ENCODE data around the gene ARSK. TPM values are rescaled to one million over a fixed set of nuclear protein-coding genes. Genes with fewer than 3 reads are reported as not detected.

Gene ARSK
- total and polyA plus RNA-seq, 2 of the 13 experiments (the other 11 are each of a cell fraction or from before 2014, with no cell fraction given): 7.9 TPM

GRCh38 chr5:95644351-95645042 lies 89.6 kb downstream of the ARSK start (continued):
- TF ChIP-seq ARID4A (CRISPR knock-in tag; IDR thresholded peaks at IDR 0.05; ENCODE audit: borderline replicate concordance): no peak
- TF ChIP-seq ATF3 (CRISPR knock-in tag; IDR thresholded peaks at IDR 0.05): no peak
- TF ChIP-seq ZNF317 (CRISPR knock-in tag; IDR thresholded peaks at IDR 0.05): no peak
- no peak for TF ChIP-seq TBP (CRISPR knock-in tag; IDR thresholded peaks at IDR 0.05)
- no peak for TF ChIP-seq ZSCAN25 (CRISPR knock-in tag; IDR thresholded peaks at IDR 0.05)
- no peak for TF ChIP-seq TAF15 (IDR thresholded peaks at IDR 0.05; ENCODE audit: low read depth, low read length, poor library complexity, severe bottlenecking)
- TF ChIP-seq HDAC6 (IDR thresholded peaks at IDR 0.05; ENCODE audit: low read depth, low read length): no peak
- no peak for TF ChIP-seq ASH2L (IDR thresholded peaks at IDR 0.05; ENCODE audit: insufficient read length, low read depth, low read length)
- TF ChIP-seq ZNF710 (CRISPR knock-in tag; IDR thresholded peaks at IDR 0.05; ENCODE audit: borderline replicate concordance): peak; percentile 94
- TF ChIP-seq ZBTB20 (CRISPR knock-in tag; IDR thresholded peaks at IDR 0.05; ENCODE audit: borderline replicate concordance, low read depth): no peak
- TF ChIP-seq STAG1 (CRISPR knock-in tag; IDR thresholded peaks at IDR 0.05): peak; percentile 87
- no peak for TF ChIP-seq MAZ (IDR thresholded peaks at IDR 0.05; ENCODE audit: borderline replicate concordance, low read depth, low read length)
- no peak for TF ChIP-seq MAZ (CRISPR knock-in tag; IDR thresholded peaks at IDR 0.05; ENCODE audit: low read depth)
- TF ChIP-seq NCOA5 (CRISPR knock-in tag; IDR thresholded peaks at IDR 0.05): no peak
- TF ChIP-seq ZNF446 (CRISPR knock-in tag; IDR thresholded peaks at IDR 0.05): no peak
- no peak for TF ChIP-seq KDM5A (IDR thresholded peaks at IDR 0.05; ENCODE audit: borderline replicate concordance, low read length)
- no peak for TF ChIP-seq ZBTB26 (CRISPR knock-in tag; IDR thresholded peaks at IDR 0.05; ENCODE audit: borderline replicate concordance)
- TF ChIP-seq FOSL2 (CRISPR knock-in tag; IDR thresholded peaks at IDR 0.05): no peak
- TF ChIP-seq ZNF597 (CRISPR knock-in tag; IDR thresholded peaks at IDR 0.05): no peak
- no peak for TF ChIP-seq YEATS2 (CRISPR knock-in tag; IDR thresholded peaks at IDR 0.05; ENCODE audit: borderline replicate concordance)
- no peak for TF ChIP-seq RBM39 (IDR thresholded peaks at IDR 0.05; ENCODE audit: low read depth, low read length, poor library complexity, severe bottlenecking)

All from HepG2 (cell line).